ENCODE results near the gene SLCO2B1. TPM values are rescaled to one million over a fixed set of nuclear protein-coding genes. Genes with fewer than 3 reads are reported as not detected.
"Not testable (repeated sequence)": the region's sequence is repeated elsewhere in the genome, so short reads cannot be mapped to it uniquely, and the experiment has no call there.

Gene SLCO2B1
- total RNA-seq: not detected in 2 replicates
- polyA plus RNA-seq: 0.07 TPM in 1 of 2 replicates, not detected in the other

GRCh38 chr11:75150879-75151278 is at the start of gene SLCO2B1:
Gene SLCO2B1 (plus strand): TSS chr11:75151107. CDS start chr11:75151382, 275 bp downstream.
- no peak for DNase-seq (ENCODE audit: low read depth in 1 of 2, low spot score in 1 of 2)
- no peak for TF ChIP-seq CTCF (IDR thresholded peaks at IDR 0.05; ENCODE audit: low read depth, low read length)
- H3K27ac ChIP-seq: no peak within 1 kb of the TSS
- no peak within 1 kb of the TSS for H3K4me3 ChIP-seq
- peaks cover 11% of the 10 kb centered on the region for H3K4me1 ChIP-seq (ENCODE audit: low read depth)
- H3K27me3 ChIP-seq: no peaks in the 10 kb centered on the region
- H3K9me3 ChIP-seq (ENCODE audit: low read depth): no peaks in the 10 kb centered on the region
- no peaks in the 10 kb centered on the region for H3K36me3 ChIP-seq

- TF ChIP-seq CTCF (IDR thresholded peaks at IDR 0.05; ENCODE audit: low read depth, low read length): no peak
- no peaks in the 10 kb centered on the region for H3K27me3 ChIP-seq
- no peak overlapping the region for H3K27ac ChIP-seq
- no peaks in the 10 kb centered on the region for H3K4me1 ChIP-seq (ENCODE audit: low read depth)
- H3K4me3 ChIP-seq: no peak overlapping the region
- no peaks in the 10 kb centered on the region for H3K9me3 ChIP-seq (ENCODE audit: low read depth)
- DNase-seq (ENCODE audit: low read depth in 1 of 2, low spot score in 1 of 2): no peak
- H3K36me3 ChIP-seq: no peaks in the 10 kb centered on the region
Observed at GRCh38 chr11:75101424-75102128, 49.3 kb upstream of the SLCO2B1 start.

- no peaks in the 10 kb centered on the region for H3K9me3 ChIP-seq (ENCODE audit: low read depth)
- no peak overlapping the region for H3K27ac ChIP-seq
- peak in 1 of 2 donors; percentile 46 for DNase-seq (ENCODE audit: low read depth in 1 of 2, low spot score in 1 of 2)
- H3K4me3 ChIP-seq: no peak overlapping the region
- TF ChIP-seq CTCF (IDR thresholded peaks at IDR 0.05; ENCODE audit: low read depth, low read length): no peak
- H3K4me1 ChIP-seq (ENCODE audit: low read depth): no peaks in the 10 kb centered on the region
- no peaks in the 10 kb centered on the region for H3K27me3 ChIP-seq
- no peaks in the 10 kb centered on the region for H3K36me3 ChIP-seq
Observed at GRCh38 chr11:75103380-75104026, 47.4 kb upstream of the SLCO2B1 start.

- Histone ChIP-seq H3K36me3 (no peaks in the 10 kb centered on the region), H3K9me3 (ENCODE audit: low read depth) (no peaks in the 10 kb centered on the region), H3K27me3 (no peaks in the 10 kb centered on the region), H3K27ac (no peak overlapping the region), H3K4me3 (no peak overlapping the region), H3K4me1 (ENCODE audit: low read depth) (no peaks in the 10 kb centered on the region)
- peak in 1 of 2 donors; percentile 5 for DNase-seq (ENCODE audit: low read depth in 1 of 2, low spot score in 1 of 2)
- TF ChIP-seq CTCF (IDR thresholded peaks at IDR 0.05; ENCODE audit: low read depth, low read length): no peak
Observed at GRCh38 chr11:75105462-75105925, 45.4 kb upstream of the SLCO2B1 start.

- H3K4me3 ChIP-seq; H3K27me3 ChIP-seq; DNase-seq (ENCODE audit: low read depth in 1 of 2, low spot score in 1 of 2); H3K36me3 ChIP-seq; H3K4me1 ChIP-seq (ENCODE audit: low read depth); H3K27ac ChIP-seq; H3K9me3 ChIP-seq (ENCODE audit: low read depth): not testable (repeated sequence)
Observed at GRCh38 chr11:75105967-75106681, 44.8 kb upstream of the SLCO2B1 start.

Data from cardiac muscle cell (in vitro differentiated cells and primary cell).